ENCODE measurements around the gene FMNL3. TPM values are rescaled to one million over a fixed set of nuclear protein-coding genes. Genes with fewer than 3 reads are reported as not detected.

FMNL3 gene
- polyA plus RNA-seq, 1 donor from 2014 or later = 9.3 TPM

DNA sequence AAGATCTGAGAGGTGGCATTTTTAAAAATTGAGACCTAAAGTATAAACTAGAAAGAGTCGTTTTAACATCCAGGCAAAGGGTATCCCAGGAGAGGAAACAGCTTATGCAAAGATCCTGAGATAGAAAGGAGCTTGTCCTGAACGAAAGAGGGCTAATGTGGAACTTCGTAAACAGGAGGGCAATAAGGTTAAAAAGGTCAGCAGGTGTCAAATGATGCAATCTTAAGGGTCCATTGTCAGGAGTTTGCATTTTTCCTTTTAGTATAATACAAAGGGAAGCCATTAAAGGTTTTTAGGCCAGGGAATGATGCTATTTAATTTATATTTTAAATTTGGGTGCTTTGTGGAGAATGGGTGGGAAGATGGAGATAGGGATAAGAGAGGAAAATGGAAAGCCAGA lies 14.4 kb downstream of the FMNL3 start:
- Histone ChIP-seq H3K79me2 (replicated peaks; ENCODE audit: insufficient read depth, low read length) (no peaks in the 10 kb centered on the region), H3F3A (ENCODE audit: insufficient read depth, low read length, poor library complexity, severe bottlenecking) (no peaks in the 10 kb centered on the region), H4K20me1 (ENCODE audit: insufficient read depth) (no peaks in the 10 kb centered on the region), H2AFZ (ENCODE audit: low read depth, low read length) (no peak overlapping the region), H3K9ac (ENCODE audit: low read length) (no peak overlapping the region), H3K4me3 (ENCODE audit: low read length) (no peak overlapping the region), H3K27ac (ENCODE audit: low read length) (no peak overlapping the region), H3K9me2 (ENCODE audit: insufficient read depth, low read length) (no peaks in the 10 kb centered on the region), H3K27me3 (ENCODE audit: insufficient read depth, low read depth, low read length) (no peaks in the 10 kb centered on the region), H3K9me3 (ENCODE audit: low read length) (no peaks in the 10 kb centered on the region), H3K36me3 (ENCODE audit: insufficient read depth, low read length) (no peaks in the 10 kb centered on the region), H3K4me2 (ENCODE audit: low read length) (no peak overlapping the region)
- TF ChIP-seq, protein P1, sequence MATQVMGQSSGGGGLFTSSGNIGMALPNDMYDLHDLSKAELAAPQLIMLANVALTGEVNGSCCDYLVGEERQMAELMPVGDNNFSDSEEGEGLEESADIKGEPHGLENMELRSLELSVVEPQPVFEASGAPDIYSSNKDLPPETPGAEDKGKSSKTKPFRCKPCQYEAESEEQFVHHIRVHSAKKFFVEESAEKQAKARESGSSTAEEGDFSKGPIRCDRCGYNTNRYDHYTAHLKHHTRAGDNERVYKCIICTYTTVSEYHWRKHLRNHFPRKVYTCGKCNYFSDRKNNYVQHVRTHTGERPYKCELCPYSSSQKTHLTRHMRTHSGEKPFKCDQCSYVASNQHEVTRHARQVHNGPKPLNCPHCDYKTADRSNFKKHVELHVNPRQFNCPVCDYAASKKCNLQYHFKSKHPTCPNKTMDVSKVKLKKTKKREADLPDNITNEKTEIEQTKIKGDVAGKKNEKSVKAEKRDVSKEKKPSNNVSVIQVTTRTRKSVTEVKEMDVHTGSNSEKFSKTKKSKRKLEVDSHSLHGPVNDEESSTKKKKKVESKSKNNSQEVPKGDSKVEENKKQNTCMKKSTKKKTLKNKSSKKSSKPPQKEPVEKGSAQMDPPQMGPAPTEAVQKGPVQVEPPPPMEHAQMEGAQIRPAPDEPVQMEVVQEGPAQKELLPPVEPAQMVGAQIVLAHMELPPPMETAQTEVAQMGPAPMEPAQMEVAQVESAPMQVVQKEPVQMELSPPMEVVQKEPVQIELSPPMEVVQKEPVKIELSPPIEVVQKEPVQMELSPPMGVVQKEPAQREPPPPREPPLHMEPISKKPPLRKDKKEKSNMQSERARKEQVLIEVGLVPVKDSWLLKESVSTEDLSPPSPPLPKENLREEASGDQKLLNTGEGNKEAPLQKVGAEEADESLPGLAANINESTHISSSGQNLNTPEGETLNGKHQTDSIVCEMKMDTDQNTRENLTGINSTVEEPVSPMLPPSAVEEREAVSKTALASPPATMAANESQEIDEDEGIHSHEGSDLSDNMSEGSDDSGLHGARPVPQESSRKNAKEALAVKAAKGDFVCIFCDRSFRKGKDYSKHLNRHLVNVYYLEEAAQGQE (IDR thresholded peaks at IDR 0.05; ENCODE audit: borderline replicate concordance) = no peak
- TF ChIP-seq EP300 (conservative IDR thresholded peaks at IDR 0.05; ENCODE audit: poor library complexity, severe bottlenecking) (no peak), MXI1 (conservative IDR thresholded peaks at IDR 0.05; ENCODE audit: poor library complexity, severe bottlenecking) (no peak), SMC3 (conservative IDR thresholded peaks at IDR 0.05; ENCODE audit: poor library complexity) (no peak), TAF1 (IDR thresholded peaks at IDR 0.05; ENCODE audit: low read depth) (no peak), POLR2AphosphoS5 (IDR thresholded peaks at IDR 0.05) (no peak), RAD21 (conservative IDR thresholded peaks at IDR 0.05) (no peak), EZH2 (IDR thresholded peaks at IDR 0.05; ENCODE audit: borderline replicate concordance, insufficient read depth, low read length, poor library complexity, severe bottlenecking) (no peak)
- TF ChIP-seq, protein P2, sequence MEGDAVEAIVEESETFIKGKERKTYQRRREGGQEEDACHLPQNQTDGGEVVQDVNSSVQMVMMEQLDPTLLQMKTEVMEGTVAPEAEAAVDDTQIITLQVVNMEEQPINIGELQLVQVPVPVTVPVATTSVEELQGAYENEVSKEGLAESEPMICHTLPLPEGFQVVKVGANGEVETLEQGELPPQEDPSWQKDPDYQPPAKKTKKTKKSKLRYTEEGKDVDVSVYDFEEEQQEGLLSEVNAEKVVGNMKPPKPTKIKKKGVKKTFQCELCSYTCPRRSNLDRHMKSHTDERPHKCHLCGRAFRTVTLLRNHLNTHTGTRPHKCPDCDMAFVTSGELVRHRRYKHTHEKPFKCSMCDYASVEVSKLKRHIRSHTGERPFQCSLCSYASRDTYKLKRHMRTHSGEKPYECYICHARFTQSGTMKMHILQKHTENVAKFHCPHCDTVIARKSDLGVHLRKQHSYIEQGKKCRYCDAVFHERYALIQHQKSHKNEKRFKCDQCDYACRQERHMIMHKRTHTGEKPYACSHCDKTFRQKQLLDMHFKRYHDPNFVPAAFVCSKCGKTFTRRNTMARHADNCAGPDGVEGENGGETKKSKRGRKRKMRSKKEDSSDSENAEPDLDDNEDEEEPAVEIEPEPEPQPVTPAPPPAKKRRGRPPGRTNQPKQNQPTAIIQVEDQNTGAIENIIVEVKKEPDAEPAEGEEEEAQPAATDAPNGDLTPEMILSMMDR (IDR thresholded peaks at IDR 0.05; ENCODE audit: poor library complexity, severe bottlenecking) = no peak

DNA sequence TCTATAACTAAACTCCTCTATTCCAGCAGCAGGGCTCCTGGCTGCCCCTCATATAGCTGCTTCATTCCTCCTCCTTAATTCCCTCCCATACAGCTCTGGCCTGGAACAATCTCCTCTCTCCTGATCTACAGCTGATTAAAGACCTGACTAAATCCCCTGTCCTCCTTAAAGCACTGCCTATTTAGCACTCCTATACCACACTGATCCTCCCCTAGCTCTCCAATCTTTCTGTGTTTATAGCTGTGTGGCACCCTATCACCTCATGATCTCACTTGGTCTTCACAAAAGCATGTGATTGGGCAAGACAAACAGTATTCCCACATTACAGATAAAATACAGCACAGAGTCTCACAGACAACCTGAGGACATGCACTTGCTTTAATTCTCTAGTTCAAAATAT lies 17.4 kb downstream of the FMNL3 start:
- Histone ChIP-seq H4K20me1 (ENCODE audit: insufficient read depth) (no peaks in the 10 kb centered on the region), H3K36me3 (ENCODE audit: insufficient read depth, low read length) (no peaks in the 10 kb centered on the region), H3K9ac (ENCODE audit: low read length) (no peak overlapping the region), H3K9me3 (ENCODE audit: low read length) (no peaks in the 10 kb centered on the region), H3K27ac (ENCODE audit: low read length) (no peak overlapping the region), H3K4me2 (ENCODE audit: low read length) (no peak overlapping the region), H3K4me3 (ENCODE audit: low read length) (no peak overlapping the region), H3K79me2 (replicated peaks; ENCODE audit: insufficient read depth, low read length) (no peaks in the 10 kb centered on the region), H3K9me2 (ENCODE audit: insufficient read depth, low read length) (no peaks in the 10 kb centered on the region), H3K27me3 (ENCODE audit: insufficient read depth, low read depth, low read length) (no peaks in the 10 kb centered on the region), H2AFZ (ENCODE audit: low read depth, low read length) (no peak overlapping the region), H3F3A (ENCODE audit: insufficient read depth, low read length, poor library complexity, severe bottlenecking) (no peaks in the 10 kb centered on the region)
- TF ChIP-seq, protein P2 (IDR thresholded peaks at IDR 0.05; ENCODE audit: poor library complexity, severe bottlenecking) = no peak
- TF ChIP-seq, protein P1 (IDR thresholded peaks at IDR 0.05; ENCODE audit: borderline replicate concordance) = no peak
- no peak for TF ChIP-seq POLR2AphosphoS5 (IDR thresholded peaks at IDR 0.05)
- TF ChIP-seq EZH2 (IDR thresholded peaks at IDR 0.05; ENCODE audit: borderline replicate concordance, insufficient read depth, low read length, poor library complexity, severe bottlenecking) = no peak
- TF ChIP-seq SMC3 (conservative IDR thresholded peaks at IDR 0.05; ENCODE audit: poor library complexity) = no peak
- no peak for TF ChIP-seq EP300 (conservative IDR thresholded peaks at IDR 0.05; ENCODE audit: poor library complexity, severe bottlenecking)
- no peak for TF ChIP-seq MXI1 (conservative IDR thresholded peaks at IDR 0.05; ENCODE audit: poor library complexity, severe bottlenecking)
- TF ChIP-seq TAF1 (IDR thresholded peaks at IDR 0.05; ENCODE audit: low read depth) = no peak
